Gastrocnemius medialis (tissue), 4 donors: Measurements from ENCODE around the gene SPG7. TPM values are rescaled to one million over a fixed set of nuclear protein-coding genes. Genes with fewer than 3 reads are reported as not detected.

Experiments
- ATAC-seq, 2 donors: fragments of 150-250 bp; one replicate each; pipeline ENCODE4 v1.9.1; 2016
- DNase-seq, 2 donors: peaks; one replicate each; pipeline ENCODE4 v3.0.0-alpha.2; 2019
- H3K27ac ChIP-seq, 4 donors: fragments of 200-600 bp; sonication (generic); 1 replicate in 1 of 4; 2 replicates in 3 of 4; pipeline ENCODE4 v1.5.1; 2016 to 2018; ENCODE audit warnings: mild to moderate bottlenecking in 2 of 4, moderate library complexity in 1 of 4
- H3K27me3 ChIP-seq, 3 donors: fragments of 200-600 bp; sonication (generic) in 2 of 3; 1 replicate in 1 of 3; 2 replicates in 2 of 3; pipeline versions ENCODE4 v1.5.1 to v1.6.0; 2016 to 2019; ENCODE audit warnings: mild to moderate bottlenecking in 1 of 3, moderate library complexity in 1 of 3
- H3K36me3 ChIP-seq, 2 donors: fragments of 200-600 bp; sonication (generic) in 1 of 2; one replicate each; pipeline ENCODE4 v1.5.1; 2017 to 2018
- H3K4me1 ChIP-seq, 2 donors: fragments of 200-600 bp; sonication (generic) in 1 of 2; one replicate each; pipeline ENCODE4 v1.5.1; 2016 to 2017; ENCODE audit warnings: mild to moderate bottlenecking in 2 of 2
- H3K4me3 ChIP-seq, 4 donors: fragments of 200-600 bp; sonication (generic) in 3 of 4; 1 replicate in 1 of 4; 2 replicates in 3 of 4; pipeline ENCODE4 v1.5.1; 2016 to 2019; ENCODE audit warnings: mild to moderate bottlenecking in 2 of 4
- H3K9me3 ChIP-seq, 3 donors: fragments of 200-600 bp; sonication (generic) in 2 of 3; 1 replicate in 1 of 3; 2 replicates in 2 of 3; pipeline ENCODE4 v1.5.1; 2016 to 2019
- CTCF ChIP-seq, 5 experiments: fragments of 450-650 bp in 3 of 5; fragments of 200-600 bp in 2 of 5; sonication (generic) in 2 of 5; IDR thresholded peaks in 4 of 5; conservative IDR thresholded peaks in 1 of 5; 1 replicate in 4 of 5; 2 replicates in 1 of 5; pipeline ENCODE4 v1.5.1; 2016 to 2019; ENCODE audit warnings: antibody characterized with exemption in 5 of 5, mild to moderate bottlenecking in 3 of 5, moderate library complexity in 3 of 5
- POLR2A ChIP-seq, 2 donors: fragments of 450-650 bp; IDR thresholded peaks; one replicate each; pipeline ENCODE4 v1.6.1; 2017; ENCODE audit warnings: antibody characterized with exemption in 2 of 2, mild to moderate bottlenecking in 2 of 2, moderate library complexity in 2 of 2
- in situ Hi-C, 4 donors: fragments of 200-750 bp; cut with MboI; loops; one replicate each; pipeline versions ENCODE4 v1.15.0 to v1.8.0; 2017; ENCODE audit warnings: low sequenced_read_pairs in 4 of 4
- intact Hi-C: fragments of 100-400 bp; cut with DNase I; formaldehyde crosslinking; loops from one replicate; pipeline ENCODE4 v1.15.1; 2023; ENCODE audit warnings: low total_unique reads
- total RNA-seq, 4 donors: library from RNA; depleted of rRNA; stranded (reverse); fragments of >200 nt; gene quantifications; one replicate each; pipeline versions ENCODE4 v1.1.0 to v1.2.3, GENCODE V29; 2016

SPG7 gene
- total RNA-seq, 4 donors from 2014 or later, result 67.7 to 117 (median 100.0) TPM

GRCh38 chr16:89506113-89506504 is 2.1 kb upstream of the SPG7 start:
- no peak for ATAC-seq
- Histone ChIP-seq H3K9me3 (no peaks in the 10 kb centered on the region), H3K27ac (peak overlapping the region; percentile 49 to 98 (median 74)), H3K4me1 (peaks cover 26 to 31% of the 10 kb centered on the region in 2 donors), H3K36me3 (peaks cover 0 to 10% of the 10 kb centered on the region in 2 donors), H3K27me3 (no peaks in the 10 kb centered on the region), H3K4me3 (no peak overlapping the region)
- no peak for DNase-seq
- intact Hi-C loops (no loop called here), in situ Hi-C loops (loop anchor here in 3 of 4 donors (10.0 to 25.0 kb wide), 3 partner anchors 169 to 269 kb away; no protein-coding TSS in a partner anchor)
- TF ChIP-seq CTCF (IDR thresholded peaks at IDR 0.05 in 4 of 5, conservative IDR thresholded peaks at IDR 0.05 in 1 of 5), result no peak
- no peak for TF ChIP-seq POLR2A (IDR thresholded peaks at IDR 0.05)

GRCh38 chr16:89506791-89507191 is 1.4 kb upstream of the SPG7 start:
- Histone ChIP-seq H3K36me3 (peaks cover 0 to 16% of the 10 kb centered on the region in 2 donors), H3K4me3 (peak overlapping the region in 3 of 4 donors; percentile 76 to 98 (median 95)), H3K9me3 (no peaks in the 10 kb centered on the region), H3K4me1 (peaks cover 26 to 31% of the 10 kb centered on the region in 2 donors), H3K27ac (peak overlapping the region; percentile 82 to 98 (median 94)), H3K27me3 (no peaks in the 10 kb centered on the region)
- in situ Hi-C loops (loop anchor here in 3 of 4 donors (10.0 to 25.0 kb wide), 3 partner anchors 169 to 269 kb away; no protein-coding TSS in a partner anchor), intact Hi-C loops (no loop called here)
- ATAC-seq (no peak), DNase-seq (no peak)
- no peak for TF ChIP-seq POLR2A (IDR thresholded peaks at IDR 0.05)
- TF ChIP-seq CTCF (IDR thresholded peaks at IDR 0.05 in 4 of 5, conservative IDR thresholded peaks at IDR 0.05 in 1 of 5), result no peak

GRCh38 chr16:89507214-89507833 is 879 bp upstream of the SPG7 start:
- TF ChIP-seq POLR2A (IDR thresholded peaks at IDR 0.05), result no peak
- in situ Hi-C loops, result loop anchor here in 3 of 4 donors (10.0 to 25.0 kb wide), 3 partner anchors 170 to 270 kb away; no protein-coding TSS in a partner anchor

GRCh38 chr16:89510526-89510925 is 2.3 kb downstream of the SPG7 start:
- intact Hi-C loops, result no loop called here
- no peaks in the 10 kb centered on the region for H3K27me3 ChIP-seq
- peaks cover 0 to 47% of the 10 kb centered on the region in 2 donors for H3K36me3 ChIP-seq
- in situ Hi-C loops, result loop anchor here in 2 of 4 donors (25.0 kb wide), 2 partner anchors 173 to 273 kb away; no protein-coding TSS in a partner anchor
- no peak for ATAC-seq
- no peak overlapping the region for H3K27ac ChIP-seq
- H3K4me3 ChIP-seq, result no peak overlapping the region
- no peak for TF ChIP-seq CTCF (IDR thresholded peaks at IDR 0.05 in 4 of 5, conservative IDR thresholded peaks at IDR 0.05 in 1 of 5)
- TF ChIP-seq POLR2A (IDR thresholded peaks at IDR 0.05), result no peak
- peaks cover 26% of the 10 kb centered on the region in 2 donors for H3K4me1 ChIP-seq
- DNase-seq, result no peak
- no peaks in the 10 kb centered on the region for H3K9me3 ChIP-seq

More at GRCh38 chr16:89507214-89507833, 879 bp upstream of the SPG7 start:
- peak in 1 of 2 donors; percentile 28 for DNase-seq
- intact Hi-C loops, result no loop called here
- Histone ChIP-seq H3K4me1 (peaks cover 26 to 31% of the 10 kb centered on the region in 2 donors), H3K27ac (peak overlapping the region; percentile 82 to 98 (median 94)), H3K27me3 (no peaks in the 10 kb centered on the region), H3K36me3 (peaks cover 0 to 20% of the 10 kb centered on the region in 2 donors), H3K9me3 (no peaks in the 10 kb centered on the region), H3K4me3 (peak overlapping the region; percentile 70 to 98 (median 86))
- peak; percentile 27 to 37 for ATAC-seq

GRCh38 chr16:89511374-89511773 is 3.2 kb downstream of the SPG7 start:
- in situ Hi-C loops (loop anchor here in 2 of 4 donors (25.0 kb wide), 2 partner anchors 174 to 274 kb away; no protein-coding TSS in a partner anchor), intact Hi-C loops (no loop called here)
- H3K27ac ChIP-seq, result no peak overlapping the region

More at GRCh38 chr16:89511374-89511773, 3.2 kb downstream of the SPG7 start:
- ATAC-seq (no peak), DNase-seq (no peak)
- Histone ChIP-seq H3K4me1 (peaks cover 19 to 20% of the 10 kb centered on the region in 2 donors), H3K4me3 (no peak overlapping the region), H3K36me3 (peaks cover 0 to 54% of the 10 kb centered on the region in 2 donors), H3K9me3 (no peaks in the 10 kb centered on the region), H3K27me3 (no peaks in the 10 kb centered on the region)
- TF ChIP-seq CTCF (IDR thresholded peaks at IDR 0.05 in 4 of 5, conservative IDR thresholded peaks at IDR 0.05 in 1 of 5) (no peak), POLR2A (IDR thresholded peaks at IDR 0.05) (no peak)
